HCEC 1CT (cell line): ENCODE data around the gene MAPKAP1.

Experiments
- DNase-seq: peaks from one replicate; pipeline ENCODE4 v3.0.0-alpha.2; 2017

MAPKAP1 gene

DNA sequence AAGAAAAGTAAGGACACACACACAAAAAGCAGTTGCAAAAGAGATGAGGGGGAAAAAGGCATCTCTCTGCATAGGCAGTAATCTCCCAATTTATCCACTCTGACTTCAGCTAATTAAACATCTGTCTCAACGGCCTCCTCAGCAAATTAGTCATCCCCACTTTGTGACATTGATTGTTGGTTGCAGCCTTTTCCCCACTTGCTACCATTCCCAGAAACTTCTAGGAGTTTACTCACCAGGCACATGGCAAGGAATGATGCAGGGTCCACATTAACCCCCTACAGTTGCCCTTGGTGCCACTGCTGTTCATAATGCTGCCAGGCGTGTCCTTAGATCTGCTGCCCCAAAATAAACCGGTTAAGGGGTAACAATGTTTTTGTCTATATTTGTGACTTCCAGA, 174.6 kb downstream of the MAPKAP1 start:
- DNase-seq: peak; percentile 61

- no peak for DNase-seq
These were observed 177.2 kb downstream of the MAPKAP1 start for GRCh38 chr9:125529589-125530515.

DNA sequence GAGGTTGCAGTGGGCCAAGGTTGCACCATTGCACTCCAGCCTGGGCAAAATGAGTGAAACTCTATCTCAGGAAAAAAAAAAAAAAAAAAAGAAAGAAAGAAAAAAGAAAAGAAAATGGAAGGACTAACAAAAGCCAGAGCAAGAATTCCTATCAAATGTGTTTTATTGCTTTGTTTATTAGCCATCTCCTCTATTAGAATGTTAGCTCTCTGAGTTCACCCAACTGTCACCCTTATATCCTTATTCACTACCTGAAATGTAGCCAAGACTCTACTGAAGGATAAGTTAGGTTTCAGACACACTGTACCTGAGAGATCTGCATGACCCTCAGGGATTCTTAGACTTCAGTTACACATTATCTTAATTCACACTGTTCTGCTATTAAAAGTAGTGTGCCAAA, 177.9 kb downstream of the MAPKAP1 start:
- no peak for DNase-seq

DNA sequence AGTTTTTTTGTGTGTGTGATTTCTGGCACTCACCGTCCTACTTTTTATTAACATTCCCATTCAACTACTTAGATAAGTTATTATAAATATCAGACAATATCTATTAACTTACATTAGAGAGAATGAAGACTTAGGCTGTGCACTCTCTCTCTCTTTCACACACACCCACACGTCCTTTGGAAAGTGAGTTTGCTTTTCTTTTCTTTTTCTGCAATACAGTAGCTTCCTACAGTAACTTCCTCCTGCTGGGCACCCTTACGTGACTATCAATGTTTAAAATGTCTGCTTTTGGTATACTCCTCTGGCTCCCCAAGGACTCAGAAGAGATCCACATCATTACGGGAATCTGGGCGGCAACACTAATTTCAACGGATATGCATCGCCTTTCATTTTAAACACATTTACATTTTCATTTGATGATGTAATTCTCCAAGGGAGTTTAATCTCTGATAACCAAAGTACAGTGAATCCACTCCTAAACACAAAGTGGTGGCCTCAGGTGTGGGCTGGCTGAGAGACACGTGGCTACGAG, 179.5 kb downstream of the MAPKAP1 start:
- DNase-seq: no peak

- DNase-seq: peak; percentile 89
These were observed 180.9 kb downstream of the MAPKAP1 start for GRCh38 chr9:125525921-125526631.

GRCh38 chr9:125524583-125525355, 182.2 kb downstream of the MAPKAP1 start:
- DNase-seq: peak; percentile 59

- DNase-seq: no peak
These were observed 183.3 kb downstream of the MAPKAP1 start for GRCh38 chr9:125523681-125524080.

DNA sequence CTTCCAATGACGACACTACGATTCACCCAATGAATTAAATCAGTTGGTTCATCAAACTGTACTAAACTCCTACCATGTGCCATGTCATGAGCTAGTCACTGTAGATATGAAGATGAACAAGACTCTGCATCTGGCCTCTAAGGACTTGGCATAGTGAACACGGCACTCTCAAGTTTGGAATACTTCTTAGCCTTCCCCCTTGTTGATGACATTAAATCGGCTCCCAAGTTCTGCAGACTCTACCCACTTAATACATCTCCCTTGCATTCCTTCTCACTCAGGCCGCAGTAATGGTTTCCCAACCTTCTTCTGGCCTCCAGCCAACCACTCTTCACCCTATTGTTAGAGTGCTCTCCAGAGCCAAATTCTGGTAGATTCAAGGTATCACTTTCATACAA, 184.7 kb downstream of the MAPKAP1 start:
- peak; percentile 76 for DNase-seq

DNA sequence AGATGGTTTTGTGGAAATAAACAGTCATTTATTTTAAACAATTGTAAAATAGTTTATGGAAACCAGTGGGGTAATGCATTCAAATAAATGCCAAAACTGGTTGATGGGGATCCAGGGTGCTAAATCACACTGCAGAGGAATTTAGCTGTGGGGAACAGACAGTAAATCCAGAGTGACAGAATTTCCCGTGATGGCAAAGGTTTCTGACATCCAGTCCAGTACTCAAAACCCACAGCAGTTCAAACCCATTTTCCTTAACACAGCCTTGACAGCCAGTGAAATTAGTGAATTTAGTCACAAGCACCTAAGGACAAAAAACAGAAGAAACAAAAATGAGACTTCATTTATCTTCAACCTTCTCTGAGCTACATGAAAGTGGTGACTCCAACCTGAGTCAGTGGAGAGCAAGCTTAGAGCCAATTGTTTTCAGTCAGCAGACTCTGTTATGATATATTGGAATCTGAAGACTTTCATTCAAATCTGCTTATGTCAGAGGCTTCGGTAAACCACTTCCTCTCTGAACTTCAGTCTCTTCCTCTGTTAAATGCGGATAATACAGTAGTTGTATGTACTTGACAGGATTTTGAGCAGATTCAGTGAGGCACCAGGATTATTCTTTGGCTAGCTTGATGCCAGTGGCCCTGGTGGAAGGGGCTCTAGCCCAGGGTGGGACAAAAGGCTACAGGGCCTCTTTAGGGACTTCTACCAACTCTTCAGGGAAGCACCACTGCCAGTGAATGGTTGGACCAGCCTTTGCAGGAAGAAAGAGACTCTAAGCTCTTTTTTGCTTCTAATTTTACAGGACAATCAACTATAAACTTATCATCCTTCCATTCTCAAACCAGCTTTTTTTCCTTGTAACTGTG, 185.3 kb downstream of the MAPKAP1 start:
- DNase-seq: peak; percentile 98

DNA sequence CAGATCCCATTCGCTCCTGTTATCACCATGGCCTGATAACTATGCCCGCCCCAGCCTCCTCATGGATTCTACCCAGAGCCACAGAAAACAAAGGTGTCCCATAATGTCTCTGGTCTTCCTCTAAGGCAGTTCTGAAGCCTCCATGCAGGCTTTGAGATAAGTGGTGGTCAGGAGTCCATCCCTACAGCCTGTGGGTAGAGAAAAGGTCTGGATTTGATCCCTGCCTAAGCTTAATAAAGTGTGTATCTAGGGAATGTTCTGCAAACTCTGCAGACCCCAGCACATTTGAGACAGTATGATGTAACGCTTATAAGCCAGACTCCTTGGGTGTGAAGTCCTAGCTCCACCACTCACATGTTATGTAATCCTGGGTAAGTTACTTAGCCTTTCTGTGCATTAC, 187.3 kb downstream of the MAPKAP1 start:
- no peak for DNase-seq

DNA sequence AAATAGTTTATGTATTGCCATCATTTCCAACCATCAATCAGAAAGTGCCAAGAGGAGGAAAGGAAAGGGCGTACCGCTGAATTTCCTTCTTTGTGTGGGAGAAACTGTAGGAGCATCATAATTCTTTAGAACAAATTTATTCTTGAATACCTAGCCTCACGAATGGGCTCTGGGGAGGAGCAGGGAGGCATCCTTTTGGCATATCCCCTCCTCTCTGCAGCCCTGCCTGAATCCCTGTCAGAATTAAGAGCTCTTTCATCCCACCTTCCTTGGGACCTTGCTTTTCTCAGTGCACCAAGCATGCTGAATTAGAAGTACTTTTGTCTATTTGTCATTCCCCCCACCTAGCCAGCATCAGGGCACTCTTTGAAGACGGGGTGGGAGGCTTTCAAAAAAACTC, 189.4 kb downstream of the MAPKAP1 start:
- DNase-seq: no peak

DNA sequence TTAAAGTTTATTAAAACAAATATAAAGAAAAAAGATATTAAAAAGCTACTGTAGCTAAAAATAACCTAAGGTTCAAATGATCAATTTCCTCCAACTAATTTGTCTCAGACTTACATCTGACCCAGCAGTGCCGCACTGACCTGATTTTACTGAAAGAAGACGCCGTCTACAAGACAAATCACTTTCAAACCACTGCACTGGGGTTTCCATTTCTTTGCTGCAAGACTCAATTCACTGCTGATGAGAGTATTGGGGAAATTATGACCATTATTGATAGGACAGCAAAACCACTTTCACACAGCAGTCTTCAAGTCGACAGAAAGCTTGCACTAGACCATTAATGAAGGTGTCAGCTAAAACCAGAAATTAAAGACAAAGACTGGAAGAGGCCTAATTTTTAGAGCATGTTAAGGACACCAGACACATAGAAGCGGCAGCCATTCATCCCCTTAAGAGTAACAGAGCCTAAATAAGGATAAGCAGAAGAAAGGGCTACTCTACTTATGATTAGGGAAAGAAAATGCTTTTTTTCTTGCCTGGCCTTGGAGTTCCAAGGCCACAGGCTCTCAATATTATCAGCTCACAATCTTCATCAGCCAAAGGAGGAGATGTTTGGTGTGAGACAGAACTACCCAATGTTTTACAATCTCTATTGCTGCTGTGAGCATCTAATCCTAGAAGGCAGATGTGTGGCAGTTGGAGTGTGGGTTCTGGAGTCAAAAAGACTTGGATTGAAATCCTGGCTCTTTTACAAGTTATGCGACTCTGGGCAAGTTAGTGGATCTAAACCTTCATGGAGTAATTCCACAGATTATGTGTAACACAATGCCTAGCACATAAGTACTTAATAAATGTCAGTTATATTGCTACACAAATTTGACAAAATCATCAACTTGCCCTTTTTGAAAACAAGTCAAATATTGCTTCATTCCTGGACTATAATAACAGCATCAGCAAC, 190.7 kb downstream of the MAPKAP1 start:
- DNase-seq: no peak

DNA sequence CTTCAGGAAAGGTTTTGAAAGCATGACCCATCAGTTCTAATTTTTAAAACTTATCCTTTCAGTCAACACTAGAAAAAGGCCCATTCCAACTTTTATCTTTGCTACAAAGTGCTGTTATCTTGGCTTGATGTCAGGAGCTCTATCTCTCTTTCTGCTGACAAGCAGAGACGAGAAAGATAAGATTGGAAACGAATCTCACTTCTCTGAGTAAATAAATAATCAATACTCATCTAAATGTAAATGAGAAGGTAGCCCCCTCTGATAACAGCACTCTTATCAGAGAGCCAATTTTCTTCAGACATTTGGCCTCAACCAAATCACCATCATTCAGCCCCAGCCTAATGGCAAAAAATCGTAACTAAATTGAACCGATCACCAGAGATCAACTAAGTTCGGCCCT, 191.7 kb downstream of the MAPKAP1 start:
- DNase-seq: no peak

DNA sequence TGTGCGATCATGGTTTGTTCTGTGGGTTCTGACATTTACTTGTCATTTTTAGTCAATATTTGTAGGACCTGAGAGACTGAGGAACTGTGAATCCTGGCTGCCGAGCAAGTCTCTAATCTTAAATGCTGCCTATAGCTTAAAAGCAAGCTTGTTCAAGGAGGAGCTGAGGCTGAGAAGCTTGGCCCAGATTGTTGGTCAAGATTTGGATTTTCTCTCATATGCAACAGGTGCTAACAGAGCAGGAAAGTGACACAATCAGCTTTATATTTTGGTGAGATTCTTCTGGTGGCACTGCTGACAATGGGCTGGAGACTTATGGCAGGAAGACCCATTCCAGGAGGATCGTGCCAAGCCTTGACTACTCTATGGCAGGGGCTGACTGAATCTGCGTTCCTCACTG, 192.5 kb downstream of the MAPKAP1 start:
- no peak for DNase-seq

DNA sequence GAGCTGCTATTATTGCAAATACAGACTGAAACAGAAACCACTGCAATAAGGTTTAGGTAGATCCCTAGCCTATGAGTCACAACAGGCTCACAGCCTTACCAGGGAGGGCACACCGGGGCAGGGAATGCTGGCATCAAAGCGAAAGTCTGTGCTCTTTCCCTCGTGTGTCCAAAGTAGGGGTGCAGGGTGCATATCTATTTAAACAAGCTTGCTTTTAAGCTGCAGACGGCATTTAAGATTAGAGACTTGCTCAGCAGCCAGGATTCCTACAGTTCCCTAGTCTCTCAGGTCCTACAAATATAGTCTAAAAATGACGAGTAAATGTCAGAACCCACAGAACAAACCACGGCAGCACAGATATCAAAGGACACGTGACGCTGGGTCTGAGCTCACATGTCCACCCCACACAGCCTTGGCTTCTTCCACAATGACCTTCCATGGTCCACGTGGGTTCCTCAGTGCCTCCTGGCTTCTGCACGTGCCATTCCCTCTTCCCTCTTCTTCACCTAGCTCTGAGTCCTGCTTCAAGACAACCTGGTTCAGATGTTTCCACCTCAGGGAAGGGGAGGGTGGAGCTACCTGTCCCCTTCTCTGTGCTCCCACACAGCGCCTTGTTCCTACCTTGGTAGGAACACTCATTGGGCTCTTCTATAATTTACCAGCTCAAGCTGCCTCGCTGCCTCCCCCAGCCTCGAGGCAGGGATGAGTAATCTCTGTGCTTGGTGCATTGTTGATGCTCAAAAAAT, 193.2 kb downstream of the MAPKAP1 start:
- DNase-seq: peak; percentile 72

- DNase-seq: no peak
These were observed 193.7 kb downstream of the MAPKAP1 start for GRCh38 chr9:125513303-125513667.

- no peak for DNase-seq
These were observed 195.0 kb downstream of the MAPKAP1 start for GRCh38 chr9:125511789-125512660.

DNA sequence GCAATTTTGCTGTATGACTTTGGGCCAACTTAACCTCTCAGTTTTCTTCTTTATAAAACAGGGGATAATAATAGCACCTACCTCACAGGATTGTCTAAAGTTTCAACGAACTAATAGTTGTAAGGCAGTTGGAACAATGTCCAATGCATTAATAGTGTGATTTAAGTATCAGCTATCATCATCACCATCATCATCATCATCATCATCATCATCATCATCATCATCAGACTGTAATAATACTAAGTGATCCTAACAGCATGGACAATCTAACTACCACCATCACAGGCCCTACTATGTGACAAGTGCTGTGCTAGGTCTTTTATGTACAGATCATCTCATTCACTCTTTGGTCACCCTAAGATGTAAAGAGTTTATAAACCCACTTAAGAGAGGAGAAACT, 196.0 kb downstream of the MAPKAP1 start:
- DNase-seq: no peak

- DNase-seq: peak; percentile 81
These were observed 197.5 kb downstream of the MAPKAP1 start for GRCh38 chr9:125509476-125509875.
